ENCODE data around the gene ADARB1.

Gene ADARB1

DNA sequence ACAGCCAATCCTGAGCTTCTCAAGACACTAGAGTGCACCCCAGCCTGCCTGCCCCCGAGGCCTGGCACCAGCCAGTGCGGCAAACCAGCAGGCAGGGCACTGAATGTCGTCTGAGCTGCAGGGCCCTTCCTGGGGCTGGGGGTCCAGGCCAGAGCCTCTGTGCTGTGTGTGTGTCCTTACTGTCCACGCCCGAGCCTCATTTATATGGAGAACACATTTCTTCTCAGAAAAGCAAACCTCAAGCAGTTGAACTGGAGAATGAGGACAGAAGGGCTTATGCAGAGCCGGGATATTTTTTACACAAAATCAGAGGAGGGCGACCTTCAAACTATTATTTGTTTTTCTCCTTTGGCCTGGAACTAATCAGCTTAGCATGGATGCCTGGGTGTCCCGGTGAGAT, 160.6 kb downstream of the ADARB1 start:
- no peak for DNase-seq

DNA sequence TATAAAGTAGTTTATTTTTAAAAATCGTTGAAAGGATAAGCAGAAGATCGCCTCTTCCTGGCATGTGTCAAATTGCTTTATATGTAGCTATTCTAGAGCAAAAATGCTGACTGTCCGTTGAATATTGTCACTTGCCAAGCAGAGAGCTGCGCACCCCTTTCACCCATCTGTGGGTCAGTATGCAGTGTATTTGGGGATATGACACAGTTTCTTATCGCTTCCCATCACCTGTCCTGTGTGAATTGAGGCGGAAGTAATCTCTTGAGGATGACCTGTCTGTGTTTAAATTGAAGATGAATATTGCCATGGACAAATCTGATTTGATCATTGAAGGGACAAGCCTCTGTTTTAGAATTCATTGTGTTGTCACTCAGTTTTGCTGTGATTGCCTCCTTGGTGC, 161.1 kb downstream of the ADARB1 start:
- no peak for DNase-seq

DNA sequence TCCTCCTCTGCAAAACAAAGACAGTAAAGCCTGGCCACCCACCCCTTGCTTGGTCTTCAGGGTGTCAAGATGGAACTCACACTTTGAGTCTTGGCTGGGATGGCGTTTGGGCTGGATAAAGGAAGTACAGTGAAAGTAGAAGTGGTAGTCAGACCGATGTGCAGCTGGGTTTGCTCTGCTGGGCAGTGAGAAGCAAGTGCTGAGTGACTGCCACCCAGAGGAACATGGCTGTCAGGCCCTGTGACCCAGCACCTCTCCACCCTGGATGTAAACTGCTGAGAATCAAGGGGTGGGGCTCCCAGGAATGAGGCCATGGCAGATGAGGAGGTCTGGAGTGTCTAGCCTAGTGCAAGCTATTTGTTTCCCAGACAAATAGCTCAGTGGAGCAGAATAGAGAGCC, 162.1 kb downstream of the ADARB1 start:
- no peak for DNase-seq

DNA sequence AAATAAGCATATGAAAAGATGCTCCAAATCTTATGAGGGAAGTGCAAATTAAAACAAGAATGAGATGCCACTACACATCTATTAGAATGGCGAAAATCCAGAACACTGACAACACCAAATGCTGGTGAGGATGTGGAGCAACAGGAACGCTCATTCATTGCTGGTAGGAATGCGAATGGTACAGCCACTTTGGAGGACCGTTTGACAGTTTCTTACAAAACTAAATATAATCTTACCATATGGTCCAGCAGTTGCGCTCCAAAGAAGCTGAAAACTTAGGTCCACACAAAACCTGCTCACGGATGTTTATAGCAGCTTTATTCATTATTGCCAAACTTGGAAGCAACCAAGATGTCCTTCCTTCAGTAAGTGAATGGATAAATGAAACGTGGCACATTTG, 163.0 kb downstream of the ADARB1 start:
- DNase-seq: no peak

DNA sequence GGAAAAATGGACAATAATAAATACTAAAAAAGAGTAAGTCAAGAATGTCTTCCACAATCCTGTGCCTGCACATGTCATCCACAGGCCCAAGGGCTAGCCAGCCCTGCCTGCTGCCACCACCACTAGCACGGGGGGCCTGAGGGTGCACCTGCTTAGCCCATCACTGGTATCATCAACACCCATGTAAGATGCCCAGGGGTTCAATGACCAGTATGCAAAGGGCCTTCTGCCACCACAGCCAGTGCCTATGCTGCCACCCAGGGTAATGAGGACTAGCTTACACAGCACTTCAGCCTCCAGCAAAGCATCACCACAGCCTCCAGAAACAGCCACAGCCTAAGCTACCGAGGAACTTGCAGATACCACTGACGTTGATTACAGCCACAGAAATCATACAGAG, 167.0 kb downstream of the ADARB1 start:
- no peak for DNase-seq

DNA sequence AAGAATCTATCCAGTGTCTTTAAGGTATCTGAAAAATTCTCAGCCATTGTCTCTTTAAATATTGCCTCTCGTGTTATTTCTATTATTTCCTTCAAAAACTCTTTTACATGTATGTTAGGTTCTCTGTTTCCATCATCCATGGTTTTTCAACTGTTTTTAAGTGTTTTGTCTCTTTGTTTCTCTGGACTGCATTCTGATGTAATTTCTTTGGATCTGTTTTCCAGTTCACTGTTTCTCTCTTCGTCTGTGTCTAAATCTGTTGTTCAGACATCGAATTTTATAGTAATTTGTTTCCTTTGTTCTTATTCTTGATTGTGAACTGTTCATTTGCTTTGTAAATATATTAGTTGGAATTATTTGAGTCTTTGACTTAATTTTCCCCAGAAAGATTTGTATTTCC, 169.2 kb downstream of the ADARB1 start:
- no peak for DNase-seq

DNA sequence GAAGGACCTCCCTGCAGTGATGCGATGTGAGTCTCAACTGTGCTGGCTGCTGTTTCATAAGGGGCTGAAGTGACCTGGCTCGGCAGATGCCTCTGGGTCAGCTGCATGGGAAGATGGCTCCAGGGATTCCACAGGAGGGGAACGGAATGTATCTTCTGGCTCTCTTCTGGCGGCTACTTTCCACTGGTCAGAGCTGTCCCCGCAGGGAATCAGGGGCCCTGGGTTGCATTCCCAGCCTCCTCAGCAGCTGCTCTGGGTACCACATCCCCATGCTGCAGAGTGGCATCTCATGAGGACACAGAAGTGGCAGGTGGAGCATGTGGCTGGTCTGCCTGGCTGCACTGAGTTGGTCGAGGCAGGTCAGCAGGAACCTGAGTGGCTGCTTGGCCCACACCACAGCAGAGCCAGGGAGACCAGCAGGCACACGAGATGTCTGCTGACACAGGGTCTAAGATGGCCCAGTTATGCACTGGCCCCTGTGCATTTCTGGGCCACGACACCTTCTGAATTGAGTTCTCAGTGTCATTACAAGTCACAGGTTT, 170.5 kb downstream of the ADARB1 start:
- no peak for DNase-seq

DNA sequence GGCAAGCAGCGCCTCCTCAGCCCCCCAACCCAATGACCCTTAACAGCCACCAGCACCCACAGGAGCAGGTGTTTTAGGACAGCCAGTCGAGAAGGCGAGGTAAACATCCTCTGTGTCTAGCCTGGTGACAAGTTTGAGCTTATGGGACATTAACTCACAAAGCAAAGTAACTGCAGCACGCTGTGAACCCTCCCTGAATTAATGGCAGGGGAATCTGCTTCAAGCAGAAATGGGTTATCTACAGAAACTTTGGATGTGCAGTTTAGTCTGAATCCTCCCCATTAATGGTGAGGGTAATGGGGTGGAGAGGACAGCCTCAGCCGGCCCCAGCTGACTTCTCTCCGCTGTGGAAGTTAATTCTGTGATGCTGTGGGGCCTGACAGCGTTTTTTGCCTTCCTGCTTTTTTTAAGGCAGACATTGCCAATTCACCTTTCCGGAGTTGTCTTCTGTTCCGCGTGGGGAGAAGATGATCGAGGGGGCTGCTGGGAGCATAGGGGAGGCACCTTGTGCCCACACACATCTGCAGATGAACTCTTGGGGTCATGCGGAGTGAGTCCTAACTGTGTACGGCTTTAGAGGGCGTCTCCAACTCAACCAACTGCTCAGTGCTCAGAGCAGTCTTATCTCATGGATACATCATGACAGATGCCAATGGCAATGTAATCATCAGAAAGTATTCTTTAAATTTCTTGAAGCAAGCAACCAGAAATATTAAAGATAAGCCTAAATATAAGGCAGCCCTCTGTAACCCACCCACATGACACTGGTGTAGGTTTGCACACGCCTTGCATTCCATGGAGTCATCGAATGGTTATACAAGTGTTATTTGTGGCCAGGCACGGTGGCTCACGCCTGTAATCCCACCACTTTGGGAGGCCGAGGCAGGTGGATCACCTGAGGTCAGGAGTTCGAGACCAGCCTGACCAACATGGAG, 172.3 kb downstream of the ADARB1 start:
- no peak for DNase-seq

DNA sequence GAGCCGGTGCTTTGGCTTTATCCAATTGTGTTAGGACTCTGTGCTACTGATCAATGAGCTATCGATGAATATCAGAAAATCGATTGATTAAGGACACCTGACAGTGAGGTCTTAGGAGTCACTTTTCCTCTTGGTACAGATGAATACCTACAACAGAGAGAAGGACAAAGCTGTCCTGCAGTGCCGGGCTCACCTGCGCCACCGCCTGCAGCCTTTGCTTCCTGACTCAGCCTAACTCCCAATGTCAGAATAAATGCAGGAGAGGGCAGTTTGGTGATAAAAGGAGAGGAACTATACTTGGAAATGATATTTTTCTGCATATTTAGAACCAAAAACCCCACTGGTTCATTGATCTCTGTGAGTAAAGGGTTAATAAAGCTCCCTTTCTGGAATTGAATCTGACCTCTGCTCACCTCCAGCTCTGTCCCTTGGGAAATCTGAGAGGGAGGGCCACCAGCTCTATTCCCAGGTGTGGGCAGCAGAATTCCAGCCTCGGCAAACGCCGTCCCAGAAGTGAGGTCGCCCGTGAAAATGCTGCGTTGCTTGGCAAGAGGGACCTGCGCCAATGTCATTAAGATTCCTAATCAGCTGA, 174.0 kb downstream of the ADARB1 start:
- no peak for DNase-seq

DNA sequence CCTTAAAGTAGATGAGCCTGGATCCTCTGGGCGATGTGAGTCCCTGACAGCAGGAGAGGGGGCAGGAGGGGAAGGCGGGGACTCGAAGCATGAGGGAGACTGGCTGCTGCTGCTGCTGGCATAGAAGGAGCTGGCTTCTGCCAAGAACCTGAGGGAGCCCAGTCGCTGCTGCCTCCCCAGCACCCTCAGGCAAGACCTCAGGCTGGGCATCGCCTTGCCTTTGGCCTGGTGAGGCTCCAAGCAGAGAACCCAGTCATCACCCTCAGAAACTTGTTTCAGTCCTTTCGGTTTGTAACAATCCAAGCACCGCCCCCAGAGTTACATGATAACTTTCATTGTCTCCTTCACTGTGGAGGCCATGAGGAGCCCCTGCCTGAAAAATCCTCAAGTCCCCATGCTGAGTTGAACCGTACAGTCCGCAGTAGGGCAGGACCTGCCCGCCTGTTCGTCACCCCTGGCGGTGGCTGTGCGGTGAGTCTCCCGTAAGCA, 174.6 kb downstream of the ADARB1 start:
- no peak for DNase-seq

DNA sequence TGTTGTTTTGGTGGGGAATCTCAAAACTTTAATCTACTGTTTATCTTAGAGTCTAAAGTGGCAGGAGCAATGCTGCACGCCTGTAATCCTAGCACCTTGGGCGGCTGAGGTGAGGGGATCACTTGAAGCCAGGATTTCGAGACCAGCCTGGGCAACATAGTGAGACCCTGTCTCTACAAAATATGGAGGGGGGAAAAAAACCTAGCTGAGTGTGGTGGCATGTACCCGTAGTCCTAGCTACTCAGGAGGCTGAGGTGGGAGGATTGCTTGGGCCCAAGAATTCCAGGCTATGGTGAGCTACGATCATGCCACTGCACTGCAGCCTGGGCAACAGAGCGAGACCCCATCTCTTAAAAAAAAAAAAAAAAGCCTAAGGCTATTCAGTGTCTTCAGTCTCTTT, 175.2 kb downstream of the ADARB1 start:
- no peak for DNase-seq

DNA sequence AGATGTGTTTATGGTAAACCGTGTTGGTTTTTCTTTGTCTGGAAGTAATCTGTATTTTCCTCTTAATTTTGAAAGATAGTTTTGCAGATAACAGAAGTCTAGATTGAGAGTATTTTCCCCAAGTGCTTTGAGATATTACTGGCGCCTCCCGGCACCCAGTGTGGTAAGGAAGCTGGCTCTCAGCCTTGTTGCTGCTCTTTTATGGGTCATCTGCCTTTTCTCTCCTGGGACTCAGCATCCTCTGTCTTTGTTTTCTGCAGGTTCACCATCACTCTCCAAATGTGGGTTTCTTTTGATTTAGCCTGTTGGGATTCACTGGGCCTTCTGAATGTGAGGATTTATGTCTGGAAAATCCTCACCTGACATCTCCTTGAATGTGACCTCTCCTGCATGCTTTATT, 175.9 kb downstream of the ADARB1 start:
- no peak for DNase-seq

DNA sequence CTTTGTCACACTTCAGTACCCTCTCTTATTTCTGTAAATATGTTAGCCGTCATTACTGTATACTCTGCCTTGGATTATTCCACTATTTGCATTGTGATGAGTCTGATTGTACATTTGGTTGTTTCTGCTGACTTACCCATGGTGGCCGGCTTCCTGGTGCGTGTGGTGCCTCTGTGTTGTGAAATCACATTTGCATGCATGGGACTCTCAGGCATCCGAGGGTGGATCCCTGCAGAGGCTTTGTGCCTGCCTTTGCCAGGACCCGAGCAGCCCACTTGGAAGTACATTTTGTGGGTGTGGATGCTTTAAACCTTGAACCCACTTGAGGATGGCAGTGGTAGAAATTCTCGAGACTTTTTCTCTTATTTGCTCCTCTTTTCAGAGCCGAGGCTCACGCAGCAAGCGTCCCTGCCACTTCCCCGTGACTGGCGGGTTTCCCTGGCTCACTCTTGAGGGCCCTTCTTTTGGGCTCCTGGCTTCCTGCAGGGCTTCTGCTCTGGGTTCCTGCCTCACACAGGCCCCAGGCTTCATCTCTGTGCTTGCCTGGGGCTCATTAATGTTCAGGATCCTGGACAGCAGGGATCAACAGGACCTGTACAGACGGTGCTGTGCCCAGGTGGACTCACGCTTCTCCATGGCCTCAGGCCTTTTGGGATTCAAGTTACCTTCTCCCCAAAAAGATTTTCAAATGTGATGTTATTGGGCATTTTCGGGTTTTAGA, 176.7 kb downstream of the ADARB1 start:
- no peak for DNase-seq

DNA sequence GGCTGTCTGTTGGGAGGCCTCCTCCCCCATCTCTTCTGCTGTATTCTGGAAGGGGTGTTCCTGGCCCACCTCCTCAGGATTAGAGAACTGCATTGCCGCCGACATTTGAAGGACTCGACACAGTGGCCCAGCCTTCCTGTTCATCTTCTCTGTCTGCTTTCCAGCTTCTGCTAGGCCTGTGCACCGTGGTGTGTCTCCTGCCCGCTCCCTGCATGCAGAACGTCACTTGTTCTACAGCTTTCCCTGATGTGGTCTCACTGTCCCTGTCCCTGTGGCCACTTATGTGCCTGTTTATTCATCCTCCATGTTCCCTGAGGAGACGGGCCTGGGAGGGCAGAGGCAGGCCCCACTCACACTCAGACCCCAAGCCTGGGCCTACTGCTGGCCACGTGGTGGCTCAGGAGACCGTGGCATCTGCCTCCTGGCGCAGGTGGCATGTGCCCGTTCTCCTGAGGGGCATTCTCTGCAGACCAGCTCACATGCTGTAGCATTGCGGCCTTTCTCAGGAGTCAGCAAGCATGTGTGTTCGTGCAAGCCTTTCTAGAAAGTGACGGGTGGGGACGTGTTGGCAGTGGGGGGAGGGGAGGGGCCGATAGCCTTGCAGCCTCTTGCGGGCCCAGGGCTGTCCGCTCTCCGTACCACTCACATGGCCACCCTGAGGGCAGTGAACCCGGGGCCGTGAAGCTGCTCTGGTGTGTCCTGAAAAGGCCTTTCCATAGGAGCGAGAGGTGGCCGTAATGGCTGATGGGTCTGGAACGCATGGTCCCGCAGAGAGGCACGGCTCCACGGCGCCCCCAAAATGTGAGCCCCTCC, 177.5 kb downstream of the ADARB1 start:
- no peak for DNase-seq

DNA sequence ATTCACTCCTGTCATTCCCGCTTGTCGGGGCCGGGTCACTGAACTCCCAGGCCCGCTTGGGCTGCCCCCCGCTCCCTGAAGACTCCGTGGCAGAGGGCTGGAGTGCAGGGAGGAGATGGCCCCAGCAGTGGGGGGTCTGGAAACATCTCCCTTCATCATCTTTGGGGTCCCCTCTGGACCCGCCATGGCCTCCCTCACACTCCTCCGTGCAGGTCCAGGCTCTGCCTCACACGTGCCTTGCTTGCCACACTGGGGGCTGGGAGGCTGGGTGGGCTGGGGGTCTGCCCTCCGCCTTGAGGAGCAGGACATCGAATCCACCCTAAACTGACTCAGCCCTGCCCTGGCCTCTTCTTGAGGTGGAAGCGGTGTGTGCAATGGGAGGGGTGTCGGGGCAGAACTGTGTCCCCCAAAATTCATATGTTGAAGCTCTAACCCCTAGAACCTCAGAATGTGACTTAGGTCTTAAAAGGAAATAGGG, 178.1 kb downstream of the ADARB1 start:
- no peak for DNase-seq

DNA sequence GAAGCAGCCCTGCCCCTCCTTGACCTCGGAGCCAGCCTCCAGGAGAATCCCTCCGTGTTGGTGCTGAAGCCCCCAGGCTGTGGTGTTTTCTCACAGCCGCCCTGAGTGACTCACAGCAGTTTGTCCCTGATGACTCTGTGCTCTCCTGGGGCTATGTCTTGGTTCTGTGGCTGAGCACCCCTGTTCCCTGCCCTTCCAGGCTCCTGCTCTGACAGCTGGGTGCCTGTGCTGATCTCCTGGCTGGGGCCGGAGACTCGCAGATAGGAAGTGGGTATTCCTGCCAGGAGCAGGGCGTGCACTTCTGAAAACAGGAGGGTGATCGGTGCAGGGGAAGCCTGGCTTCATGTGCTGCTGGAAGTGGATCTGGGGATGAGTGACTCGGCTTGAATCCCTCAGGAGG, 178.8 kb downstream of the ADARB1 start:
- DNase-seq: no peak

DNA sequence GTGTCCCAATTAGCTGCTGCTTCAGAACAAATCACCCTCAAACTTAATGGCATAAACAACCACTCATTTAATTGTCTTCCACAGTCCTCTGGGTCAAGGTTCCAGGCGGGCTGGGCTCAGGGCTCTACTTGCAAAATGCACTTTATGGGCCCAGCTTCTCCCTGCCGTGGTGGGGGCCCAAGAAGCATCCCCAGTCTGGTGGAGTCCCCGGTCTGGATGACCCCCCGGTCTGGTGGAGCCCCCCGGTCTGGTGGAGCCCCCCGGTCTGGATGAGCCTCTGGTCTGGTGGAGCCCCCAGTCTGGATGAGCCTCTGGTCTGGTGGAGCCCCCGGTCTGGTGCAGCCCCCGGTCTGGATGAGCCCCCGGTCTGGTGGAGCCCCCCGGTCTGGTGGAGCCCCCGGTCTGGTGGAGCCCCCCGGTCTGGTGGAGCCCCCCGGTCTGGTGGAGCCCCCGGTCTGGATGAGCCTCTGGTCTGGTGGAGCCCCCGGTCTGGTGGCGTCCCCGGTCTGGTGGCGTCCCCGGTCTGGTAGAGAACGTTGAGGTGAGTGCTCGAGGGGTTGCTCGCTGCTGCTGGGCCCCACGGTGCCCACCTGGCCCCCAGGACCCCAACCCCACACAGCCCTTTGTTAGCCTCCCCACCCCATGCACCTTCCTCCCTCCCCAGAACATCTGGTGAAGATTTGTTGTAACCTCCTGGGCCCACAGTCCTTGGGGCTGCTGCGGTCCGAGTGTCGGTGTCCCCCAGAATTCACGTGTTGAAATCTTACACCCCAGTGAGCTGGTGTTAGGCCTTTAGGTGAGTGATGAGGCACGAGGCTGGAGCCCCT, 179.5 kb downstream of the ADARB1 start:
- no peak for DNase-seq

DNA sequence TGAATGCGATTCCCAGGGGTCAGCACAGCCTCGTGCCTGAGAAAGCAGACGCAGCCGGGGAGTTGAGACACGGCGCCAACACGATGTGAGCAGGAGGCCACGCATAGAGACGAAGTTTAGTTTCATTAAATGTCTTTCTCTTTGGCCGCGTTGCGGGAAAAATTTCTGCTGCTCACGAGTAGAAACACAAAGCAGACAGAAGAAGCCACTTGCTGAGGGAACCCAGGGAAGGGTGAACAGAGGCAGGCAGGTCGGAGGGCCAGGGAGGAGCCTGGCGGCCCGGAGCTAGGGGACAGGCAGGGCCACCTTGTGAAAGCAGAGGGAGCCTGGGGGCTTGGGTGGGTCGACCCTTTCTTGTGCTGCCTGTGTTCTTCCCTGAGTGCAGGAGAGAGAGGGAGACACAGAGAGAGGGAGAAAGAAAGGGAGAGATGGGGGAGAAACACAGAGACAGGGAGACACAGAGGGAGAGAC, 180.1 kb downstream of the ADARB1 start:
- no peak for DNase-seq

DNA sequence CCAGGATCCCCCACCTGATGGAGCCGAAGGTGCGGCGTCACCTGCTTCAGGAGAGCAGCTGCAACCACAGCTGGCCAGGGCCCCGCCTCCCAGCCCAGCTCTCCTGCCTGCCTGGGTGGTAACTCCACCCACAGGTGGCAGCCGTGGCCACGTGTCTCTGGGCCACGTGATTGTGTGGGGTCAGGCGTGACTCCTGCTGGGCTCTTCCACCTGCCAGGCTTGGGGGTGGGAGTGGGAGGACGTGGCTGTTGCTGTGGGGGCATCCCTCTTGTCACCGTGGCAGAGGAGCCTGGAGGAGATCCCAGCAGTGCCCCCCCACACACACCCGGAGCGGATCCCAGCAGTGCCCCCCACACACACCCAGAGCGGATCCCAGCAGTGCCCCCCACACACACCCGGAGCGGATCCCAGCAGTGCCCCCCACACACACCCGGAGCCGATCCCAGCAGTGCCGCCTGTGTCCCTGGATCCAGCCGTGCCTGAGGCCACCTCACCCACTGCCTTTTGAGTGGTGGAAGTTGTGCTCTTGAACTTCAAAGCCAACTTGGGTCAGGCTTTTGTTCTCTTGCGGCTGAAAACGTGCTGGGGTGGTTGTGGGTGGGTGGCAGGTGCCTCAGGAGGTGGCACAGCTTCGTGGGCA, 181.1 kb downstream of the ADARB1 start:
- DNase-seq: peak in 1 of 5 donors; percentile 42

DNA sequence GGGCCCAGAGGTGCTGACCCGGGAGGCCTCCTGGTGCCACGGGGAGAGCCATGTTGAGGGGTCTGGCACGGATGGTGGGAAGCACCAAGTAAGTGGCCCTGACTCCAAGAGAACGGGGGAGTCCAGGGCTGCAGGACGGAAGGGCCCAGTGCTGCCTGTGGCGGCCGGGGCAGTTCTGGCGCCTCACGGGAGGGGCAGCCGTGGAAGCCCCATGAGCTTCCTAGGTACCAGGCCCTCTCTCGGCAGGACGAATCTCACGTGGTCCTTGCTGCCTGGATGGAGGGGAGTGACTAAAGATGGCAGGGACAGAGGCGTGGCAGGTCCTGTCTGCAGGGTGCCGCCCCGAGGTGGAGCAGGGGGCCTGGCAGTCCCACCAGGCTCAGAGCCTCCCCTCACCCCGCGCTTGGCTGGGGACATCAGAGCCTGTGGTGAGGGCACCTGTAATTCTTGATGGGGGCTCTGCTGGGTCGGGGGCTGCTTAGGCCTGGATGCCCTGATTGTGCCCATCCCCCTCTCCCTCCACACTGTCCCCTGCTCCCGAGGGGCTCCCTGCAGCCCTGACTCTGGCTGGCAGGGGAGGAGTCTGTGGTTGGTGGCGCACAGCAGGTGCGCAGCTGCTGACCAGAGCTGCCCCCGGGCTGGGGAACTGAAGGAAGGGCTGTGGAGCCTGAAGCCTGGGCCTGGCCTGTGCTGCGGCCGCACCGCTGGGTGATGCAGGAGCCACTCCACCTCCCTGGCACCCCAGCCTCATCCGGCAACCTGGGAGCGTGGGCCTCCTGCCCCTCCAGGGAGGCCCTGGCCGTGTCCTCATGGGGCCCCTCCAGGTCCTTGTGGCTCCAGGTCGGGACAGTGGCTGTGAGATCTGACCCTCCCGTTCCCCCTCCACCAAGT, 181.9 kb downstream of the ADARB1 start:
- no peak for DNase-seq

Data from T-helper 1 cell (primary cell).